GM21723 (cell line): ENCODE measurements around the gene MT1F.

Experiments used
- ATAC-seq: cut with Tn5 transposase; IDR thresholded peaks from one replicate; pipeline ENCODE4 v1.9.1; 2021; ENCODE audit warnings: mild to moderate bottlenecking, moderate library complexity; ENCODE audit not compliant: unreplicated experiment

Gene MT1F

GRCh38 chr16:56625140-56625942 is 32.4 kb upstream of the MT1F start, which contains the start of gene MT1E:
TSS of gene MT1E (plus strand) at chr16:56625781. CDS start at chr16:56625852, 71 bp downstream.
- no peak for ATAC-seq

- no peak for ATAC-seq
These were observed 31.7 kb upstream of the MT1F start for GRCh38 chr16:56625943-56626654.

- ATAC-seq, result no peak
These were observed 31.1 kb upstream of the MT1F start for GRCh38 chr16:56626685-56627084.

GRCh38 chr16:56628486-56629350 is 29.0 kb upstream of the MT1F start:
- no peak for ATAC-seq

GRCh38 chr16:56629531-56629930 is 28.2 kb upstream of the MT1F start:
- no peak for ATAC-seq

- peak; percentile 87 for ATAC-seq
These were observed 27.6 kb upstream of the MT1F start for GRCh38 chr16:56630134-56630533.

- no peak for ATAC-seq
These were observed 26.6 kb upstream of the MT1F start for GRCh38 chr16:56631197-56631596.

GRCh38 chr16:56631832-56632155 is 26.0 kb upstream of the MT1F start:
- no peak for ATAC-seq

GRCh38 chr16:56632156-56632847 is 25.5 kb upstream of the MT1F start, which contains the start of gene MT1M:
TSS of gene MT1M (plus strand) at chr16:56632659. CDS start at chr16:56632732, 73 bp downstream.
- no peak for ATAC-seq

- no peak for ATAC-seq
These were observed 24.9 kb upstream of the MT1F start for GRCh38 chr16:56632848-56633365.

- ATAC-seq, result no peak
These were observed 24.2 kb upstream of the MT1F start for GRCh38 chr16:56633535-56633934.

GRCh38 chr16:56634715-56635440 is 22.9 kb upstream of the MT1F start:
- ATAC-seq, result no peak

GRCh38 chr16:56635441-56635967 is 22.3 kb upstream of the MT1F start:
- ATAC-seq, result no peak

- ATAC-seq, result no peak
These were observed 20.9 kb upstream of the MT1F start for GRCh38 chr16:56636616-56637413.

GRCh38 chr16:56637814-56638750 is 19.7 kb upstream of the MT1F start, which contains the start of gene MT1A:
TSS of gene MT1A (plus strand) at chr16:56638666. CDS start at chr16:56638739, 73 bp downstream.
- ATAC-seq, result no peak

- no peak for ATAC-seq
These were observed 18.7 kb upstream of the MT1F start for GRCh38 chr16:56639045-56639444.

- no peak for ATAC-seq
These were observed 17.7 kb upstream of the MT1F start for GRCh38 chr16:56640076-56640475.

GRCh38 chr16:56641166-56641565 is 16.6 kb upstream of the MT1F start:
- ATAC-seq, result no peak
